Testis (tissue), 3 donors: ENCODE data around the gene COL11A1. TPM values are rescaled to one million over a fixed set of nuclear protein-coding genes. Genes with fewer than 3 reads are reported as not detected.

Experiments used
- DNase-seq: peaks from one replicate; pipeline ENCODE4 v3.0.0-alpha.2; 2019
- H3K27ac ChIP-seq, 2 donors: fragments of 200-600 bp; sonication (generic); one replicate each; pipeline ENCODE4 v1.5.1; 2019
- H3K27me3 ChIP-seq: fragments of 200-600 bp; sonication (generic); one replicate; pipeline ENCODE4 v1.5.1; 2019
- H3K36me3 ChIP-seq: fragments of 200-600 bp; sonication (generic); one replicate; pipeline ENCODE4 v1.5.1; 2017; ENCODE audit warnings: low read depth; ENCODE audit errors: missing control alignments
- H3K4me1 ChIP-seq: fragments of 200-600 bp; sonication (generic); one replicate; pipeline ENCODE4 v1.5.1; 2019
- H3K4me3 ChIP-seq, 2 donors: fragments of 200-600 bp; sonication (generic); one replicate each; pipeline ENCODE4 v1.5.1; 2017 to 2019
- H3K9me3 ChIP-seq: fragments of 200-600 bp; sonication (generic); one replicate; pipeline ENCODE4 v1.5.1; 2017
- CTCF ChIP-seq, 3 experiments: fragments of 450-650 bp in 2 of 3; fragments of 200-600 bp in 1 of 3; sonication (generic) in 1 of 3; IDR thresholded peaks; one replicate each; pipeline ENCODE4 v1.5.1; 2016 to 2019; ENCODE audit warnings: antibody characterized with exemption in 3 of 3, mild to moderate bottlenecking in 2 of 3, moderate library complexity in 1 of 3
- POLR2A ChIP-seq: fragments of 450-650 bp; IDR thresholded peaks from one replicate; pipeline ENCODE4 v1.6.1; 2017; ENCODE audit warnings: antibody characterized with exemption, mild to moderate bottlenecking, moderate library complexity
- WGBS, 2 donors: methylation state at CpG; one replicate each; pipeline ENCODE4 v1.1.5; 2018; 5-methylcytosine and 5-hydroxymethylcytosine counted together
- intact Hi-C: fragments of 100-400 bp; cut with DNase I; formaldehyde crosslinking; loops from one replicate; pipeline ENCODE4 v1.15.1; 2023; ENCODE audit warnings: low total_unique reads
- polyA plus RNA-seq: library from polyadenylated mRNA; stranded (reverse); fragments of 350-450 nt; fragmentation: Illumina TruSeq; extraction: RNeasy Lipid Tissue Mini Kit (QIAGEN cat#74804); gene quantifications from one replicate; pipeline ENCODE4 v1.2.3, GENCODE V29; 2014; ENCODE audit warnings: low read depth, low replicate concordance; ENCODE audit not compliant: insufficient read depth
- total RNA-seq, 2 donors: library from RNA; depleted of rRNA; stranded (reverse); fragments of >200 nt; gene quantifications; one replicate each; pipeline ENCODE4 v1.2.3, GENCODE V29; 2016

Gene COL11A1
- total and polyA plus RNA-seq, 3 donors from 2014 or later = 3.5 to 7.0 (median 4.0) TPM

GRCh38 chr1:103122983-103123720, 14.8 kb upstream of the COL11A1 start:
- H3K4me1 ChIP-seq = no peaks in the 10 kb centered on the region
- H3K27ac ChIP-seq = no peak overlapping the region
- no peak overlapping the region for H3K4me3 ChIP-seq
- H3K9me3 ChIP-seq = no peaks in the 10 kb centered on the region
- intact Hi-C loops = no loop called here
- DNase-seq = no peak
- no peaks in the 10 kb centered on the region for H3K36me3 ChIP-seq
- TF ChIP-seq POLR2A = no peak
- no peak for TF ChIP-seq CTCF (IDR thresholded peaks at IDR 0.05)
- WGBS, 2 donors = 60 to 71% methylated on average over 2 of the region's 2 CpGs
- no peaks in the 10 kb centered on the region for H3K27me3 ChIP-seq

- Histone ChIP-seq H3K9me3 (no peaks in the 10 kb centered on the region), H3K36me3 (no peaks in the 10 kb centered on the region), H3K4me3 (no peak overlapping the region), H3K27me3 (no peaks in the 10 kb centered on the region), H3K4me1 (no peaks in the 10 kb centered on the region), H3K27ac (no peak overlapping the region)
- 71 to 77% methylated on average over 2 of the region's 2 CpGs for WGBS, 2 donors
- no peak for DNase-seq
- no peak for TF ChIP-seq CTCF (IDR thresholded peaks at IDR 0.05)
- TF ChIP-seq POLR2A = no peak
- intact Hi-C loops = no loop called here
Measured at GRCh38 chr1:103120981-103121380, 12.7 kb upstream of the COL11A1 start.

- no peak for TF ChIP-seq POLR2A
- Histone ChIP-seq H3K27me3 (no peaks in the 10 kb centered on the region), H3K9me3 (no peaks in the 10 kb centered on the region), H3K36me3 (no peaks in the 10 kb centered on the region), H3K4me3 (no peak overlapping the region), H3K4me1 (no peaks in the 10 kb centered on the region), H3K27ac (no peak overlapping the region)
- no peak for DNase-seq
- intact Hi-C loops = no loop called here
Measured at GRCh38 chr1:103112546-103112945, 4.2 kb upstream of the COL11A1 start.

- Histone ChIP-seq H3K4me3 (no peak overlapping the region), H3K27ac (no peak overlapping the region), H3K4me1 (no peaks in the 10 kb centered on the region), H3K36me3 (no peaks in the 10 kb centered on the region), H3K9me3 (no peaks in the 10 kb centered on the region), H3K27me3 (no peaks in the 10 kb centered on the region)
- 90 to 93% methylated on average over 1 of the region's 1 CpG for WGBS, 2 donors
- DNase-seq = no peak
- TF ChIP-seq CTCF (IDR thresholded peaks at IDR 0.05) = no peak
- no peak for TF ChIP-seq POLR2A
- intact Hi-C loops = no loop called here
Measured at GRCh38 chr1:103111926-103112325, 3.6 kb upstream of the COL11A1 start.

GRCh38 chr1:103110701-103111100, 2.4 kb upstream of the COL11A1 start:
- no peak overlapping the region for H3K27ac ChIP-seq
- TF ChIP-seq POLR2A (no peak), CTCF (IDR thresholded peaks at IDR 0.05) (no peak)
- 0% methylated on average over 1 of the region's 1 CpG for WGBS, 2 donors
- no peaks in the 10 kb centered on the region for H3K27me3 ChIP-seq
- no peaks in the 10 kb centered on the region for H3K9me3 ChIP-seq
- no peaks in the 10 kb centered on the region for H3K4me1 ChIP-seq
- H3K36me3 ChIP-seq = no peaks in the 10 kb centered on the region
- no peak for DNase-seq
- intact Hi-C loops = no loop called here
- H3K4me3 ChIP-seq = no peak overlapping the region
